Measurements from ENCODE around the gene ETFA.
A peak's percentile ranks its signal among the peaks of the same experiment; 100 is the strongest.

Gene ETFA

GRCh38 chr15:76195506-76196268, 115.6 kb downstream of the ETFA start:
- no peak for DNase-seq (ENCODE audit: low read depth)

- no peak for DNase-seq (ENCODE audit: low read depth)
Measured at GRCh38 chr15:76193934-76194333, 117.3 kb downstream of the ETFA start.

GRCh38 chr15:76192715-76193114, 118.6 kb downstream of the ETFA start:
- DNase-seq (ENCODE audit: low read depth), result no peak

GRCh38 chr15:76191539-76192244, 119.6 kb downstream of the ETFA start:
- no peak for DNase-seq (ENCODE audit: low read depth)

GRCh38 chr15:76190751-76191538, 120.3 kb downstream of the ETFA start:
- DNase-seq (ENCODE audit: low read depth), result peak; percentile 42

- DNase-seq (ENCODE audit: low read depth), result no peak
Measured at GRCh38 chr15:76190070-76190564, 121.2 kb downstream of the ETFA start.

GRCh38 chr15:76189106-76189505, 122.2 kb downstream of the ETFA start:
- DNase-seq (ENCODE audit: low read depth), result no peak

- DNase-seq (ENCODE audit: low read depth), result no peak
Measured at GRCh38 chr15:76187163-76187562, 124.1 kb downstream of the ETFA start.

- no peak for DNase-seq (ENCODE audit: low read depth)
Measured at GRCh38 chr15:76185716-76186115, 125.6 kb downstream of the ETFA start.

GRCh38 chr15:76184650-76185035, 126.6 kb downstream of the ETFA start:
- no peak for DNase-seq (ENCODE audit: low read depth)

GRCh38 chr15:76183930-76184649, 127.2 kb downstream of the ETFA start:
- no peak for DNase-seq (ENCODE audit: low read depth)

- DNase-seq (ENCODE audit: low read depth), result no peak
Measured at GRCh38 chr15:76181705-76182107, 129.6 kb downstream of the ETFA start.

GRCh38 chr15:76180321-76180720, 130.9 kb downstream of the ETFA start:
- DNase-seq (ENCODE audit: low read depth), result no peak

- DNase-seq (ENCODE audit: low read depth), result no peak
Measured at GRCh38 chr15:76179023-76179422, 132.2 kb downstream of the ETFA start.

GRCh38 chr15:76178296-76179000, 132.8 kb downstream of the ETFA start:
- no peak for DNase-seq (ENCODE audit: low read depth)

- no peak for DNase-seq (ENCODE audit: low read depth)
Measured at GRCh38 chr15:76177491-76178040, 133.7 kb downstream of the ETFA start.

- no peak for DNase-seq (ENCODE audit: low read depth)
Measured at GRCh38 chr15:76176487-76177085, 134.7 kb downstream of the ETFA start.

- DNase-seq (ENCODE audit: low read depth), result no peak
Measured at GRCh38 chr15:76176059-76176458, 135.2 kb downstream of the ETFA start.

GRCh38 chr15:76175442-76175841, 135.8 kb downstream of the ETFA start:
- DNase-seq (ENCODE audit: low read depth), result no peak

GRCh38 chr15:76174654-76175053, 136.6 kb downstream of the ETFA start:
- DNase-seq (ENCODE audit: low read depth), result no peak
